Measurements from ENCODE around the gene TTC7B.

TTC7B gene

DNA sequence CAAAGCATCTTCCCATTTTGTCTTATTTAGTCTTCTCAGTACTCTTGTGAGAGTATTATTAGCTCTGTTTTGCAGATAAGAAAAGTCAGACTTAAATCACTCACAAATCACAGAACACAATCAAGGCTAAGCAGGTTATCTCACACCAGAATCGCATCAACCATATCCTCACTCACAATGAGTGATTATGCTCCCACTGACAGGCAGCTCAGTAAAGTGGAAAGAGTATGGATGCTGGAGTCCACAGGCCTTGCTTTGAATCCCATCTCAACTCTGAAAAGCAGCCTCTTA, 43.1 kb downstream of the TTC7B start:
- no peak for DNase-seq

DNA sequence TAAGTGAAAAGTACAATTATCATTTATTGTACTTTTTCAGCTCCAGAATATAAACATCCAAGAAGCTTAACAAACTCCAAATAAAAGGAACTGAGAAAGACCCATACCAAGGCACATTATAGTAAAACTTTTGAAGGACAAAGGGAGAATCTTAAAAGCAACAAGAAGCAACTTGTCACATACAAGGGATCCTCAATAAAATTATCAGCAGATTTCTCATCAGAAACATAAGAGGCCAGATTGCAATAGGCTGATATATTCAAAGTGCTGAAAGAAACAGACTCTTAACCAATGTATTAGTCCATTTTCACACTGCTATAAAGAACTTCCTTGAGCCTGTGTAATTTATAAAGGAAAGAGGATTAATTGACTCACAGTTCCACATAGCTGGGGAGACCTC, 48.3 kb downstream of the TTC7B start:
- DNase-seq = no peak

DNA sequence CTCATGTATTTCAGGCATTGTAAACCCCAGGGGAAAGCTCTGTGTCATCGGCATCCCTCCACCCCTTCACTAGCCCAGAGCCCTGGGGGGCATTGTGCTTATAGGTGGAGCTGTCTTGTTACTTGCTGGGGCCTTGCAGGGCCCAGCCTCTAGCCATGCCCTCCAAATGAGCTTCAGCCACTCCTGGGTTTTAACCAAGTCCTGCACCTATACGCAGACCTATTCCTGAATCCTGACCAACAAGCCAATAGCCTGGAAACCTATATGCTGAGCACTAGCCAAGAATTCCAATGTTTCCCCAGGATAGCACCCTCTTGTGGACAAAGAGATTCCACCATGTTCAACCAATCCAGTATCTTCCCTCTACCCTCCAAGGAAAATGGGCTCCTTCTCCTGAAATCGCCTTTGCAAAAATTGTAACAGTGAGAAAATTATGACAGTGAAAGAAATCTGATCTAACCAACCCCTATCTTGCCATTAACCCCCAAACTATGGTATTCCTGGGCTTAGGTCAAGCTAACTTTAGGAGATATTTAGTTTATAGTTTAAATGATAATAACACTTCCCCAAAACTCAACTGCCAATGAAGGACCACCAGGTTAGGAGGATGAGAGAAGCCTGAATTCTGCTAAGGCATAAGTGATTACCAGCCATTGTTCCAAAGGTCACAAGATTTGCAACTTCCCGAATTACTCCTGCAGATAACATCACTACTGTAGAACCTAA, 55.5 kb downstream of the TTC7B start:
- DNase-seq = peak; percentile 35

DNA sequence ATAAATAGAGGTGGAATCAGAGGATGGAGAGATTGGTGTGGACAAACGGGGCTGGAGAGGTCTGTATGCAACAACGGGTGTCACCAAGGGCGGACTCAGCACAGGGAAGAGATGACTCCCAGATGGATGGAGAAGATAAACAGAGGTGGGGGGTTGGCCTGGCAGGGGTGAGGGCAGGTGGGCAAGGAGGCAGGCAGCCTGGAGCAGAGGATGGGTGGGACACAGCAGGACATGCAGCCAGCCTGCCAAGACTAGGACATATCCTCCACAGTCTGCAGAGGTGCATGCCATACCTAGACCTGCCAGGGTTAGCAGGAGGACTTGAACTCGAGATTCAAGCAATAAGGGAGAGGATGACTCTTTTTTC, 56.2 kb downstream of the TTC7B start:
- DNase-seq = no peak

DNA sequence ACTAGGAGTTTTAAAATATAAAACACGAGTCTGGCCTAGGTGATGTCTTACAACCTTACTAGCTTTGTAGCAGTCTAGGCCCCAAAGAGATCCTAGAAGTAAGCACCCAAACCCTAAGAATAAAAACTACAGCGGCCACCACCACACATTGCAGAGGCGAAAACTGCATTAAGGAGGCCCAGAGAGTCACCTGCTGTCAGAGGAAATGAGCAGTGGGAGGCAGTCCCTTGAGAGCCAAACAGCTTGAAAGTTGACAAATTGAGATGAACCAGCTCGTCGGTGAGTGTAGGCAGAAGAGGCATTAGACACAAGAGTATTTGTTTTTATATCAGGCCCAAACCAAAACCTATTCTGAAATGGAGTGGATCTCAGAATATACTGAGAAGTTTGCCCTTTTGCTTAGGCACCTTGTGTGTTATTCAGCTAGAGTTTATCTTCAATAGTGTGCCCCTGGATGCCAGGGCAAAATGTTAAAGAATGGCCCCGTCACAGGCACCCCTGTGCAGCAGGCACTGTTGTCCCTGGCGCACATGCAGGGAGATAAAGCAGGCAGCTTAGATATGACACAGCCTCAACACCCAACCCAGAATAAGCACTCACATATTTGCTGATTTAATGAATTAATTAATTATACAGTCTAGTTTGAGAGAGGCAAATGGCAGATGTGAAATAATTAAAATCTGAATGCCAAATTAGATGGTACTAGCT, 56.7 kb downstream of the TTC7B start:
- DNase-seq = no peak

DNA sequence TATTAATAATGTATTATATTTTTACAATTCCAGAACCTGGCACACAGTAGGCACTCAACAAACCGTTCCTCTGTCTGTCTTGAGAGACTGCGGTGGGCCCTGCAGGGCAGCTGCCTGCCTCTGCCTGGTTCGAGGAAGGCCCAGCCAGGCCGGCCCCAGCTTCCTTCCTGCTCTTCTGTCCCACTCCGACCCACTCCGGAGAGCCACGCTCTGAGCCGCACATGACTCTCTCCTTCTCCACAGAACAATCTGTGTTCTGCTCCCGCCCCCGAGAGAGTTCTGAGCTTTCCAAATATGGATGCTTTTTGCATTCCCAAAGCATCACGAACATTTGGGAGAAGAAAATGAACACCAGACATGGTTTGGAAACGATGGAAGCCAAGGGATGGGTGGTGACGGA, 57.3 kb downstream of the TTC7B start:
- peak; percentile 62 for DNase-seq

DNA sequence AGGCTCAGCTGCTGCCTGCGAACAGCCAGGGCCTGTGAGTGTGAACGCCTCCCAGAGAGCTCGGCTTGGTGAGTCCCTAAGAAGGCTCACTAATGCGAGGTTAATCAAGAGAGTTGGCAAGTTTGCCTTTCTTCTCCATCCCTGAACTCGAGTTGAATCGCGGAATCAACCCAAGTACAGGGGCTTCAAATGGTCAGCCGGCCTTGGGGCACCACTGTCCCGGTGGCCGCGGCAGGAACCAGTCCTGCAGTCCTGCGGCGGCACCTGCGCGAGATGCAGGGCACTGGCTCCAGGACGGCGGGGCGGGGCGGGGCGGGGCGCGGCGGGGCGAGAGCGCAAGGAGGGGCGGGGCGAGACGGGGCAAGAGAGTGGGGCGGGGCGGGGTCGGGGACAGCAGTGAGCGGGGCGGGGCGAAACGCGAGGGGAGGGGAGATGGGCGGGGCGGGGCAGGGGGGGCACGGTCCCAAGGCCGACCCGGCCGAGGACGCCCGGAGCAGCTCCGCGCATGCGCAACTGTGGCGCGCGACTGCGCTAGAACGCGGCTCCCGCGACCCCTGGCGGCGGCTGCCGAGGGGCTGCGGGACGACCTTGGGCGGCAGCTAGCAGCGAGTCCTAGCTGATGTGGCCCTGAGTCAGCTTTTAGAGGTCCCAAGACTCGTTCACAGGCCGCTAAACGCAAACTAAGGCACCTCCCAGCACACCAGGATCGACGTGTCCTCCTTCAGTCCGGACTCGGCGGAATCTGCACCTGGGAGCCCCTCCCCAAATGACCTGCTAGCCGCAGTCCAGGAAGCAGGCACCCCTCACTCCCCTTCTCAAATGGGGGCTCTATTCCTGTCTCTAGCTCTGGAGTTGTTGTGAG, 58.0 kb downstream of the TTC7B start:
- peak; percentile 85 for DNase-seq

DNA sequence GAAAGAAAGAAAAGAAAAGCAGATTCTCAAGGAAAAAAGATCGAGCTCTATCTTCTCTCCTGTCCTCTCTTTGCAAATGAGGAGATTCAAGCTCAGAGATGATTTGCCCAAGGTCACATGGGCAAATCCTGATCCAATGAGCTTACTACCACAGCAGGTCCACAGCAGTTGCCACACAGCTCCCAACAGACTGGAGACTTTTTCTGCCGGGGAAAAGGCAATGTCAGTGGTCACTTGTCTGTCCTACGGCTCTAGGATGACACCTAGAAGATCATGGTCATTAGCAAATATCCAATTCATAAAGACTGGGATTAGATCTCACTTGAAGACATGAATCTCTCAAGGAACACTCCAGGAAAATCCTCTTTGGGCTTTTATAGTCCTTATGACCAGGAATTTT, 58.8 kb downstream of the TTC7B start:
- no peak for DNase-seq

DNA sequence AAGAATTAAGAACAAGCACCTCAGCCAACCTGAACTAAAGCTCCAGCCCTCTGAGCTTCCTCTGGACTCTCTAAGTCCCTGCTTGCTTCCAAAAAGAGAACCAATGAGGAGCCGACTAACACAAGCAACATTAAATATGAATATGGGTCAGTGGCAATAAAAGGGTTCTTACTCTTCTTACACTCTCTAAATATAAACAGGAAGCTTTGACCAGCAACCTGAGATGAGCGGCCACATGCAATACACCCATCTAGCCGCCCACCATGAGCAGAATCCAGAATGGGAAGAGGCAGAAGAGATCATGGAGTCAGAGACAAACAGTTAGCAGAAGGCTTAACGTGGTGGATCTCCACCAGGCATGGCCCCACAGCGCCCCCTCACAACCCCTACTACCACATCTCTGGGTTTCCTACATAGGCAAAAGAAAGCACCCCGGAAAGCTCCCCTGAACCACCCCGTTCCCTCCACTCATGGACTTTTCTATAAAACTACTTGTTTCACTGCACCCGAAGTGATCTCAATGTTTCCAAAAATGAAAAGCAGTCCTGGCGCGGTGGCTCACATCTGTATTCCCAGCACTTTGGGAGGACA, 59.4 kb downstream of the TTC7B start:
- DNase-seq = no peak

DNA sequence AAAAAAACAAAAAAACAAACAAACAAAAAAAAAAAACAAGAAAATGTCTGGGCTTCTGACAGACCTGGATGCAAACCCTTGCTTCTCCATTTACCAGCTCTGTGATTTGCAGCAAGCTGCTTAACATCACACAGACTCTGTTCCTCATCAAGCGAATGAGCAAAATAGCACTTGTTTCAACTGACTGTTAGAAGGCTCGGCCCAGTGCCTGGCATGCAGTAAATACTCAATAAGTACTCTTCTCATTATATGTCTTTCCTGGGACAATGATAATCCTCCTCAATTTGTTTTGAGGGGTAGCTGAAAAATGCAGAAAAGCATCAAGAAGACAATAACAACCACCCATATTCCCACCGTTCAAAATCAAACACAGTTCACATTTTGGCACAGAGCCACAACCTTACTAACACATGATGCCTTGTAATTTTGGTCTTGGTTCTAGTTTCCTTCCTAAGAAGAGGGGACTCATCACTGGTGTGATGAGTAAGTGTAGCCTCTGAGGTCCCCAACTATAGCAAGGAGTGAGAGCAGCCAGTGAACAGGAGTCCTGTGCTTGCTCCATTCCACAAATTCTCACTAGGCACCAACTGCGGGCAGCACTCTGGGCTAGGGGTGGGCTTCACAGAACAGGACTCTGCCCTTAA, 60.4 kb downstream of the TTC7B start:
- DNase-seq = no peak

DNA sequence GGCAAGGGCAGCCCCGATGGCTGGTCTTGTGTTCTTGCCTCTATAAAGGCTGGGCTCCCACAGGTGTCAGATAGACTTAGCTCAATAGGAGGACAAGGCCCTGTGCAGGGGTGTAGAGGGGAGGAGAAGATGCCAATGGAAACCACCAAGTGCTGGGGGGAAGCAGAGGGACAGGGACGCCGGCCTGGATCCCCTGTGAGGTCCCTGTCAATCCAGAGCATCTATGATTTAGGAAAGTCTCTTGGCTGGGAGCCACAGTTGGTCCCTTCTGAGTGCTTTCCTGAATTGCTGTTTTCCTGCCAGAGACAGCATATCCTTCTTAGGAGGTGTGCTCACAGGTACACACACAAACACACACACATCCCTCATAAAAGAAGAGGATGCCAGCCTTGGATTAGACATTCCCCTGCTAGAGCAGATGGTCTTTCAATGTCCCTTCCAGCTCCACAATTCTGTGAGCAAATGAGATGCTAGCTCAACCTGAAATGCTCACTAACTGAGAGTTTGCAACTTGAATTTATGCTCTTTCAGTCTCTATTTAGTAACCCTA, 62.7 kb downstream of the TTC7B start:
- DNase-seq = no peak

DNA sequence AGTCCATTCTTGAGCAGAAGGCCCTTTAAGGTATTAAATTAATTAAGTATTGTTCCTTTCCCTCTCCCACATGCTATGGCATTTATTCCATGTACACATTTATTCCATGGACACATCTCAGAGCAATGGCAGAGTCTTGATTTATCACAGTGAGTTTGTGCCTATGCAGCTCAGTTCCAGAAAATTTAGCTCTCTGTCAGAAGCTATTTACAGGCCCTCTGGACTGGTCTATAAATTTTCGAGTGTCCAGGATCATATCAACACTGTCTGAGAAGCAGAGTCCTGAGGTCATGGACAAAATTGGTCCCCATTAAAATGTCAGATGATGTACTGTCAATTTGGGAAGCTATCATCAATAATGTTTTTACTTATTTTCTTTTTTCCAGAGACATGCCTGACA, 65.5 kb downstream of the TTC7B start:
- DNase-seq = no peak

DNA sequence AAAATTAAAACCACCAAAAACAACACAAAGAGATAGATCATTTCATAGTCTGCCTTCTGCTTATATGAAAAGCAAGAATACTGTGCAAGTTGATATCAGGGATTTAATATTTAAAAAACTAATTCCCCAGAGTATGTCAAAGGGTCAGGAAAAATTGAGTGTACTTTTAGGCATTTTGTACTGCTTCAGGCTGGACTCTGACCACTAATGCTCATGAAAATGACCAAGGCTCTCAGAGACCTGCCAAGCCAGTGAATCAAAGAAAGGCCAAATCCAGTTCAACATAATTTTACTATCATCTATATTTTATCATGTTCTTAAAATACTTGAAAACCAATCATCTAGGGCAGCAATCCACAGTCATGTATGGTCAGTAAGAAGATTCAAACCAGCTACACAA, 66.0 kb downstream of the TTC7B start:
- DNase-seq = no peak

DNA sequence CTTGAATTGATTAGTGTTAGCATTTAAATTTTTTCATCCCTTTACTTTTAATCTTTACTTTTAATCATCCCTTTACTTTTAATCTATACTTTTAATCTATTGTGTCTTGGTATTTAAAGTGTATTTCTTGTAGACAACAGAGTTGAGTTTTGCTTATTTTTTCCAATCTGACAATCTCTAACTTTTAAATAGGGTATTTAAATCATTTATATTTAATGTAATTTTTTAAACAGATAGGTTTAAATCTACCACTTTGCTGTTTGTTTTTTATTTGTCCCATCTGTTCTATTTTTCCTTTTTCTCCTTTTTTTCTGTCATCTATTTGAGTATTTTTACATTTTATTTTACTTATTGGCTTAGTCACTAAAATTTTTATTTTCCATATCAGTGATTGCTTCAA, 68.3 kb downstream of the TTC7B start:
- DNase-seq = no peak

DNA sequence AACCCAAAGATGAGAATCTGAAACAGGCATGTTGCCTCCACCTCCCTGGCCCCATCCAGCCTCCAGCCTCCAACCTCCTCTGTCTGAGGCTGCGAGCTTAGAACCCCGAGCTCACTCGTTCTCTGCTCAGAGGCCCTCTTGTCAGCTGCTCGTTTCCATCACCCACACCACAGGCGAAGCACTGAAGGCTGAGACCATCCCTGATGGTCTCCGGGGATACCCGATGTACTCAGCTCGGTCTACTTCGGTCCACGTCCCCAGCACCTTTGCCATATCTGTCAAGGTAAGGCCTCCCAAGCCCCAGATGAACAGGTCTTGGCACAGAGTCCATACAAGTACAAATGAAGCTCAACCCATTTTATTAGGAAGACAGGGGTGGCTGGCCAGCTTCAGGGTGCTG, 72.4 kb downstream of the TTC7B start:
- DNase-seq = no peak

DNA sequence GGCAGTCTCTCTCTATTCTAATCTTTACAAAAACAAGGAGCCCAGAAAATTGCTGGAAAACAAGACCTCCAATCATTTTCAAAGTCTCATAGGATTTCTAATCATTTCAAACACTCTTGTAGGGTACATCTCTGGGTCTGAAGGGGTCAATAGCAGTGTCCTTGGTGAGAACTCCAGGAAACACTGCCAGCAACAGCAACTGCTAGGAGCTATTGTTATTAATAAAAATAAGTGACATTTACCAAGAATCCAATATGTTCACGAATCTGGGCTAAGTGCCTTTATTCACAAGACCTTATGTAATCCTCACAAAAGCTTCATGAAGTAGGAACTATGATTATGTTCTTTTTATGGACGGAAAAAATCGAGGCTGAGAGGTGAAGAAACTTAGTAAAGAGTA, 72.8 kb downstream of the TTC7B start:
- DNase-seq = no peak

DNA sequence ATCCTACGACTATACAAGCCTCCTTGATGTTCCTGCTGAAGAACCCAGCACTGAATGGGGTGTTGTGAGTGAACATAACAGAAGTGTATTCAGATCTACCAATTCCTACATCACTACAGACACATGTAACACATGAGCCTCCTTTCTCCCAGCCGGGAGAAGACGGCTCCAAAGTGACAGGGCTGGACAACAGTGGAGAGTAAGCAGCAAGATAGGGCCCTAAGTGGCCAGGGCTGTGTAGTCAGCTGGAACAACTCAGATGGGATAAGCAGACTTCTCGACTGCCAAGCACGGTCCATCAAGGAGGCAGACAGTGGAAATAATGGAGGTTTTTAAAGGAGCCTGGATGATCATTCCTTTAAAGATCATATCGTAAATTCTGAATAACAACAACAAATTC, 73.5 kb downstream of the TTC7B start:
- DNase-seq = no peak

DNA sequence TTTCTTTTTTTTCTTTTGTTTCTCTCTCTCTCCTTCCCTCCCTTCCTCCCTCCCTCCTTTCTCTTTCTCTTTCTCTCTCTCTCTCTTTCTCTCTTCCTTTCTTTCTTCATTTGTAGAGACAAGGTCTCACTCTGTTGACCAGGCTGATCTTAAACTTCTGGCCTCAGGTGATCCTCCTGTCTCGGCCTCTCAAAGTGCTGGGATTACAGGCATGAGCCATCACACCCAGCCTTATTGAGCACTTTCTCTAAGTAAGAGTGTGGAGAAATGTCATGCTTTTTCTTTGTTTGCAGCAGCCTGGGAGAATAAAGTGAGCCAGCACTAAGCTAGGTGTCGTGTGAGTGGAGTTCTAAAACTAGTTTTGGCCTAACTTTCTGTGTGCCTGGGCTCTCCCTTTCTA, 74.0 kb downstream of the TTC7B start:
- DNase-seq = no peak

DNA sequence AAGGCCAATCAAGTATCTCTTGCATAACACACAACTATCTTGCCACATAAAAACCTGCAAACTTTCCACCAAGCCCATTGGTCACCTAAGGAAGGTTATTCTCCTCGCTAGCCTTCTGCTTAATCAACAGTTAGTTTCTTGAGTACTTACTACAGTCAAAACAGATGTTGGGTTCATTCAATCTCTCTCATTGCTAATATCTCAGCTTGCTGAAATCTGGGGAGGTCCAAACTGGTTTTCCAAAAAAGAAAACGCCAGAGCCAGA, 74.6 kb downstream of the TTC7B start:
- DNase-seq = no peak

DNA sequence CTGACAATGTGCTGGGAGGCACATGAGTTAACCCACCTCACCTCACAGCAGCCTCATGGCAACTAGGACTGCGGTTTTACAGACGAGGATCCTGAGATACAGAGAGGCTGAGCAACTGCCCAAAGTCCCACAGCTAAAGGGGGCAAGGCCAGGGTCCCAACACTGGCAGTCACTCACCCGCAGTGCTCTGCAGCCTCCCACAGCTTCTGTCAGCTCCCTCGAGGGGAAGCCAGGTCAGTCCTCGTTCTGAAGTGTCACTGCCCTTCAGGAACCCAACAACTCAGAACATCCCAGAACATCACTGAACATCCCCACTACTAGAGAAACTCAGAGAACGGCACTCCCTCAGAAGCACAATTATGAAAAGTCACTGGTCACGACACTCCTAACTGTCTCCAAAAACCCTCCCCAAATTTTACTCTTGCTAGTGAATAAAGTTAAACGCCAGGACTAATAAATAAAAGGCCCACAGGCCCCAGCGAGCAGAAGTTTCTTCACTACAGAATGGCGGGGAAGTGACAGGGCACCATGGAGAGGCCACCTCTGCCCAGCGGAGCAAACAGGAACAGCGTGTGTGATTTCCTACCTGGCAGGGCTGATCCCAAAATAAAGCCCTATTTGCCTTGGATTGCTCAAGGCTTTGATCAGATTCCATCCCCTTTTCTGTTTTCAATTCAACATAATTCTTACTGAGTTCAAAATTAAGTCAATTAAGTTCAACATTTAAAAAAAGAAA, 75.1 kb downstream of the TTC7B start:
- DNase-seq = no peak

DNA sequence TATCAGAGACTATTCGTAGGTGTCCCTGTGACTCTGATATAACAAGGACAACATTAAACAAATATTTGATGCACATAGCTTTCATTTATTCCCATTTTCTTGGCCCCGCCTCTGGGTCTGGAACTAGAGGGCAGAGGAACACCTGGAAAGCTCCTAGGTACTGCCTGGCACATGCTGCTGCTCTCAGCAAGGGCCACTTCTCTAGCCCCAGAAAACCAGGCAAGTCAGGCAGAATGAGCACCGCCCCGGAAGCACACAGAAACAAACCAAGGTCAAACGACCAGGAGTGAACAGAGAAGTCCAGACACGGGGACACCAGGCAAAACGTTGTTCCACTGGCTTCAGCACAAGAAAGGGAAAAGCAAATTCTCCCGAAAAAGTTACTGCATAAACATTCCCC, 76.1 kb downstream of the TTC7B start:
- no peak for DNase-seq

DNA sequence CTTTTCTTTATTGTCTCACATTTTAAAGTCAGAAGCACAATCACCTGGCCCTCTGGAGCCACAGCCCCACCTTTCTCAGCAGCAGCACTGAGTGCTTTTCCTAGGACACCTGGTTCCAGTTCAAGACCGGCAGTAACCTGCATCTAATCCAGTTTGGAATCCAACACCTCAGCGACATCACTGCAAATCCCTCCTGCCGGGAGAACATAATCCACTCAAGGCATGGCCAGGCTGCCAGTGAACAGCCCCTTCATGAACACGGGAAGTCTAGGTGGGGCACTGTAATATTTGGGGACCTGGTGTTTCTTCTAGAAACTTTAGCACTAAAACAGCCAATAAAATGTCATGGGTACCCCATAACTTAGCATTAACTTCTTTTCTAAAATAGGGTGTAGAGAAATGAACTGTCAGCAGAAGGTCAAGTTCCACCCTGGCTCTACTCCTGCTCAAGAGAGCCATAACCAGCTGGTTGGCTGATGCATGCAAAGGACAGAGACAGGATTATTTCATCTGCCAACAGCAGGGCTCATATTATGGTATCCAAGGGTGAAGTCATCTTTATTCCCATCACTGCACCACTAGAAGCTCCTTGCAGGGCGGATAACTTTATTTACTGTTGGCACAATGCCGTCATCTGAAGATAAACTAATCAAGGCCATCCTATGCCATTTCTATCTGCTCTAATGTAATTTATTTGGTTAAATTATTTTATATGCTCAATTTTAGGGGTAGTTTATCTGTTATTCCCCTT, 76.7 kb downstream of the TTC7B start:
- DNase-seq = no peak
